ENCODE results near the gene TUBB6.

DNA sequence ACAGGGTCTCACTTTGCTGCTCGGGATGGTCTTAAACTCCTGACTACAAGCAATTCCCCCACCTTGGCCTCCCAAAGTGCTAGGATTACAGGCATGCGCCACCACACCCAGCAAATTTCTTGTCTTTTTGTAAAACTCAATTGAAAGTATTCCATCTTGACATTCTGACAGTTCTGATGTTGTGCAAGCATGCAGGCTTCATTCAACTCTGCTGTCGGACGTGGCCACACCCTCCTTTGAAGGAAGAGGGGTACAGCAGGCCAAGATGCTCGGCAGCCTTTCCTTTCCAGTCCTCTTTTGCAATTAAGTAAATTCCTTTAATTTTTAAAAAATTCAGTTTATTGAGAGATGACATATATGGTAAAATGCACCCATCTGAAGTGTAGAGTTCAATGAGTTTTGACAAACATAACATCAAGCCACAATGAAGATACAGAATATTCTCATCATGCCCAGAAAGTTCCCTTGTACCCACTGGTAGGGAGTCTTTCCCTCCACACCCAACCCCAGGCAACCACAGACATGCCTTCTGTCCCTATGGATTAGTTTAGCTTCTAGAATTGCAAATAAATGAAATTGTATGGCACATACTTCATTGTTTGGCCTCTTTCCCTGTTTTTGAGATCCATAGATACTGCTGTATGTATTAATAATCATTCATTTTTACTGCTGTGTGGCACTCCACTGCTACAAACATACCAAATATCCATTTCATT is 33.1 kb downstream of the TUBB6 start:
- TF ChIP-seq CTCF (IDR thresholded peaks at IDR 0.05; ENCODE audit: low read depth, low read length), result no peak
- no peak for TF ChIP-seq EZH2phosphoT487 (IDR thresholded peaks at IDR 0.05; ENCODE audit: low read depth)

All from OCI-LY3 (cell line).